Measurements from ENCODE around the gene ACD.

ACD gene

GRCh38 chr16:67659675-67660563, at the start of gene ACD:
TSS of gene ACD (minus strand) at chr16:67660260. CDS start at chr16:67660220, 40 bp downstream.
- Histone ChIP-seq H3K4me1 (peaks cover 0 to 24% (median 21%) of the 10 kb centered on the region in 4 donors), H3K4me3 (peak within 1 kb of the TSS; percentile 68 to 80), H3K36me3 (peaks cover 0 to 53% (median 20%) of the 10 kb centered on the region in 3 donors), H3K9me3 (no peaks in the 10 kb centered on the region), H3K27ac (peak within 1 kb of the TSS; percentile 91 to 97), H3K27me3 (peaks cover 0 to 11% of the 10 kb centered on the region in 2 donors)
- no peak for TF ChIP-seq CTCF (IDR thresholded peaks at IDR 0.05)
- DNase-seq = peak; percentile 89 to 94
- intact Hi-C loops (cut with DNase I; ENCODE audit: low total_unique reads) = no loop called here

GRCh38 chr16:67709050-67709449, 49.0 kb upstream of the ACD start:
- TF ChIP-seq CTCF (IDR thresholded peaks at IDR 0.05) = no peak
- Histone ChIP-seq H3K4me1 (no peaks in the 10 kb centered on the region), H3K4me3 (no peak overlapping the region), H3K27ac (no peak overlapping the region), H3K27me3 (no peaks in the 10 kb centered on the region), H3K9me3 (no peaks in the 10 kb centered on the region), H3K36me3 (no peaks in the 10 kb centered on the region)
- intact Hi-C loops (cut with DNase I; ENCODE audit: low total_unique reads) = no loop called here
- DNase-seq = no peak

- H3K9me3 ChIP-seq = no peaks in the 10 kb centered on the region
- H3K27ac ChIP-seq = no peak overlapping the region
- no peak for DNase-seq
- intact Hi-C loops (cut with DNase I; ENCODE audit: low total_unique reads) = no loop called here
- H3K27me3 ChIP-seq = no peaks in the 10 kb centered on the region
- no peak overlapping the region for H3K4me3 ChIP-seq
- no peaks in the 10 kb centered on the region for H3K4me1 ChIP-seq
- TF ChIP-seq CTCF (IDR thresholded peaks at IDR 0.05) = no peak
- H3K36me3 ChIP-seq = no peaks in the 10 kb centered on the region
Measured at GRCh38 chr16:67708368-67708771, 48.3 kb upstream of the ACD start.

GRCh38 chr16:67707790-67708189, 47.7 kb upstream of the ACD start:
- H3K4me1 ChIP-seq = no peaks in the 10 kb centered on the region
- H3K27ac ChIP-seq = no peak overlapping the region
- H3K36me3 ChIP-seq = no peaks in the 10 kb centered on the region
- no peak overlapping the region for H3K4me3 ChIP-seq
- intact Hi-C loops (cut with DNase I; ENCODE audit: low total_unique reads) = no loop called here
- no peaks in the 10 kb centered on the region for H3K9me3 ChIP-seq
- no peaks in the 10 kb centered on the region for H3K27me3 ChIP-seq
- TF ChIP-seq CTCF (IDR thresholded peaks at IDR 0.05) = no peak
- DNase-seq = no peak

- no peak for DNase-seq
Measured at GRCh38 chr16:67707210-67707609, 47.1 kb upstream of the ACD start.

More at GRCh38 chr16:67707210-67707609, 47.1 kb upstream of the ACD start:
- H3K36me3 ChIP-seq = no peaks in the 10 kb centered on the region
- intact Hi-C loops (cut with DNase I; ENCODE audit: low total_unique reads) = no loop called here
- no peak overlapping the region for H3K27ac ChIP-seq
- H3K4me1 ChIP-seq = no peaks in the 10 kb centered on the region
- TF ChIP-seq CTCF (IDR thresholded peaks at IDR 0.05) = no peak
- no peak overlapping the region for H3K4me3 ChIP-seq
- no peaks in the 10 kb centered on the region for H3K9me3 ChIP-seq
- no peaks in the 10 kb centered on the region for H3K27me3 ChIP-seq
